GM12891 (cell line): Measurements from ENCODE around the gene SELL.

Source experiments
- DNase-seq: peaks from one replicate; pipeline ENCODE4 v3.0.0; 2011; ENCODE audit warnings: low spot score; ENCODE audit not compliant: insufficient read length
- FAIRE-seq: peaks from 2 replicates; lab custom pipeline; 2011; peaks lifted over from hg19 to GRCh38; lab: Jason Lieb, UNC
- PAX5 ChIP-seq: IDR thresholded peaks from 2 replicates; pipeline ENCODE4 v1.6.1; 2011; ENCODE audit warnings: low read length, moderate library complexity, mild to moderate bottlenecking; ENCODE audit not compliant: insufficient read depth, severe bottlenecking
- POLR2A ChIP-seq: IDR thresholded peaks from 2 replicates; pipeline ENCODE4 v1.6.1; 2011; ENCODE audit warnings: low read depth, low read length, control low read depth
- POLR2AphosphoS5 ChIP-seq: IDR thresholded peaks from 2 replicates; pipeline ENCODE4 v1.6.1; 2011; ENCODE audit warnings: low read depth, low read length, control low read depth
- POU2F2 ChIP-seq: IDR thresholded peaks from 2 replicates; pipeline ENCODE4 v1.6.1; 2011; ENCODE audit warnings: low read depth, mild to moderate bottlenecking, control low read depth, low read length, moderate library complexity
- SPI1 ChIP-seq: IDR thresholded peaks from 2 replicates; pipeline ENCODE4 v1.6.1; 2011; ENCODE audit warnings: low read depth, low read length, control low read depth
- TAF1 ChIP-seq: IDR thresholded peaks from 2 replicates; pipeline ENCODE4 v1.6.1; 2011; ENCODE audit warnings: low read depth, low read length, control low read depth

Gene SELL

GRCh38 chr1:169712309-169712631 is 850 bp upstream of the SELL start:
- TF ChIP-seq SPI1 (no peak), TAF1 (no peak), POLR2A (no peak), PAX5 (no peak), POU2F2 (no peak), POLR2AphosphoS5 (no peak)
- FAIRE-seq (no peak), DNase-seq (no peak)

- DNase-seq (no peak), FAIRE-seq (no peak)
- TF ChIP-seq POU2F2: no peak
- TF ChIP-seq POLR2A: no peak
These were observed 2.8 kb downstream of the SELL start for GRCh38 chr1:169708647-169709046.

GRCh38 chr1:169707912-169708604 is 3.4 kb downstream of the SELL start:
- TF ChIP-seq POU2F2: no peak
- TF ChIP-seq POLR2AphosphoS5: no peak
- no peak for TF ChIP-seq TAF1
- TF ChIP-seq PAX5: no peak
- no peak for TF ChIP-seq SPI1
- TF ChIP-seq POLR2A: no peak
- no peak for DNase-seq
- peak; percentile 83 for FAIRE-seq

GRCh38 chr1:169704797-169705196 is 6.6 kb downstream of the SELL start:
- TF ChIP-seq TAF1: no peak
- no peak for TF ChIP-seq SPI1
- no peak for TF ChIP-seq POLR2AphosphoS5
- no peak for TF ChIP-seq PAX5
- no peak for TF ChIP-seq POU2F2
- TF ChIP-seq POLR2A: no peak
- DNase-seq: no peak
- no peak for FAIRE-seq

GRCh38 chr1:169701261-169702005 is 10.0 kb downstream of the SELL start:
- TF ChIP-seq TAF1 (no peak), SPI1 (no peak), POU2F2 (no peak), PAX5 (no peak), POLR2A (no peak), POLR2AphosphoS5 (no peak)
- DNase-seq (no peak), FAIRE-seq (no peak)

GRCh38 chr1:169699707-169700106 is 11.7 kb downstream of the SELL start:
- DNase-seq: no peak

GRCh38 chr1:169698976-169699375 is 12.4 kb downstream of the SELL start:
- no peak for DNase-seq
- no peak for TF ChIP-seq POU2F2
- no peak for TF ChIP-seq TAF1
- TF ChIP-seq POLR2A: no peak
- no peak for TF ChIP-seq SPI1
- peak; percentile 16 for FAIRE-seq

More at GRCh38 chr1:169699707-169700106, 11.7 kb downstream of the SELL start:
- peak; percentile 9 for FAIRE-seq
- TF ChIP-seq POLR2A: no peak

GRCh38 chr1:169697755-169698154 is 13.7 kb downstream of the SELL start:
- no peak for DNase-seq
- TF ChIP-seq POLR2A (no peak), POU2F2 (no peak), TAF1 (no peak), PAX5 (no peak), SPI1 (no peak), POLR2AphosphoS5 (no peak)
- no peak for FAIRE-seq

- no peak for TF ChIP-seq POLR2A
- TF ChIP-seq SPI1: peak; percentile 66
- DNase-seq: no peak
- FAIRE-seq: peak; percentile 66
These were observed 14.9 kb downstream of the SELL start for GRCh38 chr1:169696273-169697100.

- no peak for DNase-seq
- TF ChIP-seq PAX5 (no peak), TAF1 (no peak), POLR2A (no peak), SPI1 (no peak), POU2F2 (no peak), POLR2AphosphoS5 (no peak)
- no peak for FAIRE-seq
These were observed 16.9 kb downstream of the SELL start for GRCh38 chr1:169694304-169695075.
